GM12878 (cell line): ENCODE data around the gene ACTR2. TPM values are rescaled to one million over a fixed set of nuclear protein-coding genes. Genes with fewer than 3 reads are reported as not detected.

ENCODE experiments used
- ATAC-seq: fragments of 200-7000 bp; cut with Tn5 transposase; 3 replicates; pipeline ENCODE4 v1.9.1; 2020; ENCODE audit warnings: mild to moderate bottlenecking, moderate library complexity
- BruUV-seq: library from RNA; stranded (reverse); fragments of 400-500 nt; replicated peaks from 2 replicates; lab custom pipeline; 2021; lab: Mats Ljungman, UMichigan
- CTCF ChIA-PET: fragments of 300-600 bp; sonication (Branson Sonifier 250); formaldehyde crosslinking; extraction: SDS; loops from one replicate; lab custom pipeline; 2021; ENCODE audit warnings: inconsistent platforms; lab: Yijun Ruan, JAX
- POLR2A ChIA-PET: fragments of 350-600 bp; formaldehyde crosslinking; extraction: SDS; loops from one replicate; lab custom pipeline; 2021; ENCODE audit warnings: inconsistent platforms; lab: Charles Lee
- RAD21 ChIA-PET: fragments of 300-600 bp; sonication (Branson Sonifier 250); formaldehyde crosslinking; loops from one replicate; lab custom pipeline; 2023; ENCODE audit warnings: antibody characterized with exemption; ENCODE audit not compliant: unreplicated experiment; lab: Charles Lee
- SMC1A ChIA-PET: fragments of 300-600 bp; sonication (Branson Sonifier 250); formaldehyde crosslinking; loops from one replicate; lab custom pipeline; 2023; ENCODE audit not compliant: unreplicated experiment, uncharacterized antibody; lab: Charles Lee
- DNase-seq: peaks from one replicate; pipeline ENCODE4 v3.0.0-alpha.2; 2011; ENCODE audit warnings: low read depth, low spot score
- FAIRE-seq: peaks from 3 replicates; lab custom pipeline; 2011; peaks lifted over from hg19 to GRCh38; lab: Jason Lieb, UNC
- H2AFZ ChIP-seq: 2 replicates; pipeline ENCODE4 v1.6.0; 2011; ENCODE audit warnings: low read depth, low read length, control low read depth; ENCODE audit not compliant: control insufficient read depth
- H3K27ac ChIP-seq: 2 replicates; pipeline ENCODE4 v1.5.1; 2011; ENCODE audit warnings: control low read depth; ENCODE audit not compliant: control insufficient read depth, insufficient read depth
- H3K27me3 ChIP-seq, 2 experiments: replicated peaks in 1 of 2; 2 replicates each; pipeline versions ENCODE4 v1.6.0 to v1.6.1; 2011; ENCODE audit warnings: low read length in 1 of 2; ENCODE audit not compliant: control insufficient read depth in 2 of 2, insufficient read depth in 2 of 2
- H3K36me3 ChIP-seq, 2 experiments: 2 replicates each; pipeline ENCODE4 v1.5.1; 2011; ENCODE audit warnings: low read length in 1 of 2; ENCODE audit not compliant: control insufficient read depth in 2 of 2, insufficient read depth in 2 of 2
- H3K4me1 ChIP-seq: 2 replicates; pipeline ENCODE4 v1.6.1; 2011; ENCODE audit warnings: mild to moderate bottlenecking, low read length, moderate library complexity, mixed read lengths; ENCODE audit not compliant: control insufficient read depth, insufficient read depth
- H3K4me2 ChIP-seq: 2 replicates; pipeline ENCODE4 v1.6.0; 2011; ENCODE audit warnings: control low read depth; ENCODE audit not compliant: control insufficient read depth, insufficient read depth
- H3K4me3 ChIP-seq: fragments of 200-600 bp; sonication (generic); 2 replicates; pipeline ENCODE4 v1.5.1; 2016
- H3K79me2 ChIP-seq: 2 replicates; pipeline ENCODE4 v1.6.0; 2011; ENCODE audit warnings: low read length; ENCODE audit not compliant: control insufficient read depth, insufficient read depth
- H3K9ac ChIP-seq: 2 replicates; pipeline ENCODE4 v1.8.0; 2011; ENCODE audit warnings: low read length, control low read depth, mixed read lengths; ENCODE audit not compliant: control insufficient read depth, insufficient read depth
- H3K9me3 ChIP-seq: replicated peaks from 3 replicates; pipeline ENCODE4 v1.5.1; 2011; ENCODE audit warnings: mild to moderate bottlenecking, low read length; ENCODE audit not compliant: control insufficient read depth, insufficient read depth
- H4K20me1 ChIP-seq: 2 replicates; pipeline ENCODE4 v1.6.0; 2011; ENCODE audit not compliant: control insufficient read depth, insufficient read depth
- BCL11A ChIP-seq: IDR thresholded peaks from 2 replicates; pipeline ENCODE4 v1.6.1; 2011; ENCODE audit warnings: low read depth, low read length
- CBX5 ChIP-seq: sonication (generic); IDR thresholded peaks from 2 replicates; pipeline ENCODE4 v1.6.1; 2016; ENCODE audit warnings: low read depth, moderate library complexity, mild to moderate bottlenecking, inconsistent platforms
- HDAC6 ChIP-seq: fragments of 200-600 bp; sonication (generic); IDR thresholded peaks from one replicate; pipeline ENCODE4 v1.8.0; 2017; ENCODE audit warnings: antibody characterized with exemption; ENCODE audit not compliant: unreplicated experiment
- MXI1 ChIP-seq: fragments of 150-350 bp; IDR thresholded peaks from 2 replicates; pipeline ENCODE4 v1.6.1; 2011; ENCODE audit warnings: low read depth, mild to moderate bottlenecking, inconsistent platforms, low read length, improper control_type of control experiment
- NFIC ChIP-seq: IDR thresholded peaks from 2 replicates; pipeline ENCODE4 v1.6.1; 2012; ENCODE audit warnings: low read depth, mild to moderate bottlenecking, inconsistent platforms, low read length, moderate library complexity
- RAD51 ChIP-seq: fragments of 450-650 bp; IDR thresholded peaks from 2 replicates; pipeline ENCODE4 v1.6.1; 2016; ENCODE audit warnings: moderate library complexity, mild to moderate bottlenecking, inconsistent platforms
- SP1 ChIP-seq: IDR thresholded peaks from one replicate; pipeline ENCODE4 v1.6.1; 2011; ENCODE audit warnings: low read depth, low read length
- ZNF24 ChIP-seq: fragments of 450-650 bp; IDR thresholded peaks from 2 replicates; pipeline ENCODE4 v1.6.1; 2017; ENCODE audit warnings: antibody characterized with exemption, mild to moderate bottlenecking
- WGBS: methylation state at CpG from one replicate; pipeline ENCODE4 v1.1.6; 2016; ENCODE audit warnings: low lambda C conversion rate; ENCODE audit not compliant: insufficient replicate concordance, insufficient coverage; ENCODE audit errors: missing lambda C conversion rate; 5-methylcytosine and 5-hydroxymethylcytosine counted together
- in situ Hi-C: fragments of 300-500 bp; cut with MboI; formaldehyde crosslinking; loops from 9 replicates; pipeline ENCODE4 v1.14.3; 2018; ENCODE audit warnings: mixed read lengths
- intact Hi-C: fragments of 100-400 bp; cut with micrococcal nuclease; formaldehyde crosslinking; loops from one replicate; pipeline ENCODE4 v1.14.2; 2022; ENCODE audit not compliant: unreplicated experiment
- polyA plus RNA-seq, 11 experiments: library from polyadenylated mRNA; depleted of rRNA in 4 of 11; unstranded in 6 of 11; stranded (reverse) in 5 of 11; fragments of >200 nt; fragmentation: Nextera tagmentation in 4 of 11; fragmentation: Illumina TruSeq in 1 of 11; extraction: Ambion mirVana in 4 of 11; extraction: Trizol in 1 of 11; gene quantifications; 1 replicate in 1 of 11; 2 replicates in 10 of 11; pipeline versions ENCODE4 v1.2.1 to v1.2.3, GENCODE V29; 2011 to 2016; ENCODE audit warnings: inconsistent platforms in 2 of 11, missing spikeins in 2 of 11, low read depth in 1 of 11
- total RNA-seq, 4 experiments: library from RNA; depleted of rRNA in 3 of 4; stranded (reverse); fragments of >200 nt in 3 of 4; fragmentation: Illumina TruSeq in 1 of 4; extraction: Trizol in 1 of 4; gene quantifications; 2 replicates each; pipeline versions ENCODE4 v1.2.1 to v1.2.3, GENCODE V29; 2013 to 2021
- TF ChIP-seq, protein P1 (sequence below): IDR thresholded peaks from 2 replicates; pipeline ENCODE4 v1.6.1; 2012; ENCODE audit warnings: mild to moderate bottlenecking, low read depth, low read length

The ACTR2 gene
- total and polyA plus RNA-seq, 10 of the 15 experiments (the other 5 are each of a cell fraction or from before 2014, with no cell fraction given): 94.2 to 401 (median 195) TPM

DNA sequence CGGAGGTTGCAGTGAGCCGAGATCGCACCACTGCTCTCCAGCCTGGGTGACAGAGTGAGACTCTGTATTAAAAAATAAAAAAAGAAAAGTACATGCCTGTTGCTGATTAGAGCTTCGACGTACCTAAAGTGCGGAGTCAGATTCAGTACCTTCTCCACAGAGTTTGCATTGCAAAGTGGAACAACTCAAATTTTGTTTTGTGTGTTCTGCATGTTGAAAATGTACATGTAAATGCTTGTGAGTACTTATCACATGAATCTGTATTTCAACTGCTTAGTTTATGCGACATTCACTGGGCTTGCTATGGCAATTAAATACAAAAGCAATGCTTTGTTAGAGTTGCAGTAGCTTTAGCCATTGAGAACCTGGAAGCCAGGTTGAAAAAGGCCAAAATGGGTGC is 36.4 kb downstream of the ACTR2 start:
- H3K9ac ChIP-seq: no peak overlapping the region
- H3K9me3 ChIP-seq: no peaks in the 10 kb centered on the region
- BruUV-seq: no TSS peak
- no peak overlapping the region for H3K4me2 ChIP-seq
- H3K4me3 ChIP-seq: no peak overlapping the region
- no peak overlapping the region for H3K27ac ChIP-seq
- H3K27me3 ChIP-seq: no peaks in the 10 kb centered on the region
- no peak for FAIRE-seq
- ChIA-PET RAD21 (interaction anchor here (1.1 to 1.8 kb wide), 5 partner anchors 96 to 277 kb away, joined by 3 to 9 read pairs (median 3); no protein-coding TSS in a partner anchor), POLR2A (no interaction called here), CTCF (interaction anchor here (0.9 to 3.8 kb wide), 8 partner anchors 14 to 310 kb away, joined by 3 to 26 read pairs (median 5); no protein-coding TSS in a partner anchor), SMC1A (interaction anchor here (0.9 to 3.0 kb wide), 8 partner anchors 13 to 310 kb away, joined by 3 to 8 read pairs (median 3); no protein-coding TSS in a partner anchor)
- H4K20me1 ChIP-seq: no peaks in the 10 kb centered on the region
- TF ChIP-seq NFIC (no peak), CBX5 (no peak), MXI1 (no peak), ZNF24 (no peak), HDAC6 (no peak), RAD51 (no peak), SP1 (no peak), BCL11A (no peak)
- TF ChIP-seq, protein P1, sequence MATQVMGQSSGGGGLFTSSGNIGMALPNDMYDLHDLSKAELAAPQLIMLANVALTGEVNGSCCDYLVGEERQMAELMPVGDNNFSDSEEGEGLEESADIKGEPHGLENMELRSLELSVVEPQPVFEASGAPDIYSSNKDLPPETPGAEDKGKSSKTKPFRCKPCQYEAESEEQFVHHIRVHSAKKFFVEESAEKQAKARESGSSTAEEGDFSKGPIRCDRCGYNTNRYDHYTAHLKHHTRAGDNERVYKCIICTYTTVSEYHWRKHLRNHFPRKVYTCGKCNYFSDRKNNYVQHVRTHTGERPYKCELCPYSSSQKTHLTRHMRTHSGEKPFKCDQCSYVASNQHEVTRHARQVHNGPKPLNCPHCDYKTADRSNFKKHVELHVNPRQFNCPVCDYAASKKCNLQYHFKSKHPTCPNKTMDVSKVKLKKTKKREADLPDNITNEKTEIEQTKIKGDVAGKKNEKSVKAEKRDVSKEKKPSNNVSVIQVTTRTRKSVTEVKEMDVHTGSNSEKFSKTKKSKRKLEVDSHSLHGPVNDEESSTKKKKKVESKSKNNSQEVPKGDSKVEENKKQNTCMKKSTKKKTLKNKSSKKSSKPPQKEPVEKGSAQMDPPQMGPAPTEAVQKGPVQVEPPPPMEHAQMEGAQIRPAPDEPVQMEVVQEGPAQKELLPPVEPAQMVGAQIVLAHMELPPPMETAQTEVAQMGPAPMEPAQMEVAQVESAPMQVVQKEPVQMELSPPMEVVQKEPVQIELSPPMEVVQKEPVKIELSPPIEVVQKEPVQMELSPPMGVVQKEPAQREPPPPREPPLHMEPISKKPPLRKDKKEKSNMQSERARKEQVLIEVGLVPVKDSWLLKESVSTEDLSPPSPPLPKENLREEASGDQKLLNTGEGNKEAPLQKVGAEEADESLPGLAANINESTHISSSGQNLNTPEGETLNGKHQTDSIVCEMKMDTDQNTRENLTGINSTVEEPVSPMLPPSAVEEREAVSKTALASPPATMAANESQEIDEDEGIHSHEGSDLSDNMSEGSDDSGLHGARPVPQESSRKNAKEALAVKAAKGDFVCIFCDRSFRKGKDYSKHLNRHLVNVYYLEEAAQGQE: no peak
- no peak overlapping the region for H2AFZ ChIP-seq
- WGBS: 69% methylated on average over 7 of the region's 7 CpGs
- H3K4me1 ChIP-seq: no peaks in the 10 kb centered on the region
- in situ Hi-C loops (no loop called here), intact Hi-C loops (no loop called here)
- H3K36me3 ChIP-seq: peaks cover 8 to 31% of the 10 kb centered on the region in 2 experiments
- no peak for DNase-seq
- ATAC-seq: no peak
- no peaks in the 10 kb centered on the region for H3K79me2 ChIP-seq
